Kidney (tissue), 14 donors: Measurements from ENCODE around the gene PRODH2. TPM values are rescaled to one million over a fixed set of nuclear protein-coding genes. Genes with fewer than 3 reads are reported as not detected.

Experiments
- DNase-seq, 5 donors: peaks; one replicate each; pipeline ENCODE4 v3.0.0-alpha.2; 2013 to 2020
- FAIRE-seq: peaks from 2 replicates; lab custom pipeline; 2012; peaks lifted over from hg19 to GRCh38; lab: Jason Lieb, UNC
- H3K27ac ChIP-seq, 2 donors: one replicate each; pipeline ENCODE4 v1.7.0; 2013; ENCODE audit warnings: low read depth in 2 of 2, low read length in 2 of 2, inconsistent platforms in 1 of 2
- H3K27me3 ChIP-seq: one replicate; pipeline ENCODE4 v1.7.1; 2013; ENCODE audit warnings: low read length, inconsistent platforms; ENCODE audit not compliant: control insufficient read depth, insufficient read depth
- H3K36me3 ChIP-seq, 3 donors: one replicate each; pipeline versions ENCODE4 v1.7.0 to v1.7.1; 2013; ENCODE audit warnings: low read length in 3 of 3, control low read depth in 1 of 3, inconsistent platforms in 1 of 3; ENCODE audit not compliant: insufficient read depth in 3 of 3, control insufficient read depth in 2 of 3
- H3K4me1 ChIP-seq, 3 donors: one replicate each; pipeline versions ENCODE4 v1.7.0 to v1.7.1; 2013; ENCODE audit warnings: low read length in 3 of 3, inconsistent platforms in 1 of 3, low read depth in 1 of 3; ENCODE audit not compliant: control insufficient read depth in 2 of 3, insufficient read depth in 2 of 3
- H3K4me3 ChIP-seq, 3 donors: one replicate each; pipeline versions ENCODE4 v1.7.0 to v1.8.1; 2013; ENCODE audit warnings: low read length in 3 of 3, control low read depth in 1 of 3, inconsistent platforms in 1 of 3
- H3K9ac ChIP-seq, 3 donors: one replicate each; pipeline versions ENCODE4 v1.7.0 to v1.7.1; 2013; ENCODE audit warnings: low read length in 3 of 3, control low read depth in 1 of 3, inconsistent platforms in 1 of 3
- H3K9me3 ChIP-seq, 3 donors: one replicate each; pipeline versions ENCODE4 v1.7.0 to v1.7.1; 2013; ENCODE audit warnings: low read length in 3 of 3, control low read depth in 1 of 3, inconsistent platforms in 1 of 3; ENCODE audit not compliant: control insufficient read depth in 2 of 3, insufficient read depth in 1 of 3
- CTCF ChIP-seq: IDR thresholded peaks from 3 replicates; pipeline ENCODE4 v1.5.1; 2012; ENCODE audit warnings: mild to moderate bottlenecking, moderate library complexity, borderline replicate concordance; ENCODE audit not compliant: insufficient read depth; ENCODE audit errors: extremely low read depth
- intact Hi-C: fragments of 100-400 bp; cut with DNase I; formaldehyde crosslinking; loops from one replicate; pipeline ENCODE4 v1.11.1; 2022
- polyA plus RNA-seq: library from polyadenylated mRNA; stranded (reverse); fragments of 350-450 nt; fragmentation: Illumina TruSeq; extraction: RNeasy Lipid Tissue Mini Kit (QIAGEN cat#74804); gene quantifications from one replicate; pipeline ENCODE4 v1.2.3, GENCODE V29; 2014; ENCODE audit warnings: low read depth, low replicate concordance; ENCODE audit not compliant: insufficient read depth
- total RNA-seq: library from RNA; stranded (reverse); fragmentation: NEBNext Ultra II Directional; extraction: Animal tissue kit (Norgen Biotek cat#: 25700); gene quantifications from one replicate; pipeline ENCODE4 v1.2.1, GENCODE V29; 2021
- donor health status: control.
- donor health status: control.
- donor health status: control.
- donor health status: control.
- donor health status: control.
- donor health status: DM: yes; HTN: yes; CAD: no.
- donor health status: Normal renal cell carcinoma (clear cell type).

Gene PRODH2
- total and polyA plus RNA-seq, 2 donors from 2014 or later = 9.0 to 409 TPM

GRCh38 chr19:35757231-35757748, 55.4 kb downstream of the PRODH2 start:
- no peak for FAIRE-seq
- Histone ChIP-seq H3K4me1 (peaks cover 0 to 8% (median 0%) of the 10 kb centered on the region in 3 donors), H3K4me3 (peak overlapping the region in 2 of 3 donors; percentile 11 to 87), H3K9me3 (no peaks in the 10 kb centered on the region), H3K27ac (peak overlapping the region; percentile 86), H3K36me3 (peaks cover 0 to 28% (median 14%) of the 10 kb centered on the region in 3 donors), H3K9ac (peak overlapping the region in 1 of 3 donors; percentile 15), H3K27me3 (no peaks in the 10 kb centered on the region)
- intact Hi-C loops = no loop called here
- DNase-seq = peak in 3 of 5 donors; percentile 46 to 95 (median 85)
- no peak for TF ChIP-seq CTCF

- Histone ChIP-seq H3K4me1 (peaks cover 0 to 8% (median 0%) of the 10 kb centered on the region in 3 donors), H3K9me3 (no peaks in the 10 kb centered on the region), H3K36me3 (peaks cover 0 to 22% (median 10%) of the 10 kb centered on the region in 3 donors), H3K27ac (peak within 1 kb of the TSS; percentile 86), H3K27me3 (no peaks in the 10 kb centered on the region), H3K9ac (peak within 1 kb of the TSS in 2 of 3 donors; percentile 27 to 51), H3K4me3 (peak within 1 kb of the TSS in 2 of 3 donors; percentile 26 to 87)
- DNase-seq (peak; percentile 47 to 92 (median 77)), FAIRE-seq (no peak)
- intact Hi-C loops = no loop called here
- no peak for TF ChIP-seq CTCF
These were observed 56.0 kb downstream of the PRODH2 start, which contains the start of gene HSPB6 for GRCh38 chr19:35756377-35757230. Gene HSPB6 (minus strand): TSS chr19:35757029. CDS start chr19:35757008, 21 bp downstream.

- Histone ChIP-seq H3K9ac (peak overlapping the region in 2 of 3 donors; percentile 27 to 51), H3K27ac (peak overlapping the region; percentile 86)
- FAIRE-seq = no peak
These were observed 56.9 kb downstream of the PRODH2 start for GRCh38 chr19:35755550-35756376.

More at GRCh38 chr19:35755550-35756376, 56.9 kb downstream of the PRODH2 start:
- Histone ChIP-seq H3K36me3 (peaks cover 0 to 22% (median 10%) of the 10 kb centered on the region in 3 donors), H3K4me1 (peaks cover 0 to 8% (median 0%) of the 10 kb centered on the region in 3 donors), H3K9me3 (no peaks in the 10 kb centered on the region), H3K27me3 (no peaks in the 10 kb centered on the region), H3K4me3 (peak overlapping the region in 2 of 3 donors; percentile 26 to 41)
- DNase-seq = peak; percentile 22 to 95 (median 70)
- TF ChIP-seq CTCF = no peak
- intact Hi-C loops = no loop called here
